Measurements from ENCODE around the gene DLGAP1.

Gene DLGAP1

GRCh38 chr18:4125627-4126230 lies 329.4 kb downstream of the DLGAP1 start:
- Histone ChIP-seq H3K27ac (ENCODE audit: low read depth, low read length, poor library complexity, severe bottlenecking) (no peak overlapping the region), H3K79me2 (ENCODE audit: insufficient read depth, low read length) (no peaks in the 10 kb centered on the region), H3K9me2 (ENCODE audit: low read depth, low read length) (no peaks in the 10 kb centered on the region), H3K36me3 (ENCODE audit: insufficient read depth, low read length) (no peaks in the 10 kb centered on the region), H4K20me1 (ENCODE audit: insufficient read depth, low read length) (no peaks in the 10 kb centered on the region), H3K27me3 (ENCODE audit: insufficient read depth, low read length) (no peaks in the 10 kb centered on the region), H3K4me3 (ENCODE audit: low read depth, low read length, poor library complexity, severe bottlenecking) (no peak overlapping the region), H3K9ac (ENCODE audit: low read length) (no peak overlapping the region), H2AFZ (ENCODE audit: low read length) (no peak overlapping the region), H3F3A (ENCODE audit: insufficient read depth, low read length) (no peaks in the 10 kb centered on the region), H3K4me1 (ENCODE audit: insufficient read depth, low read length, severe bottlenecking) (no peaks in the 10 kb centered on the region), H3K4me2 (ENCODE audit: low read length) (no peak overlapping the region), H3K9me3 (ENCODE audit: low read length) (no peaks in the 10 kb centered on the region)
- no peak for TF ChIP-seq CTCF (IDR thresholded peaks at IDR 0.05; ENCODE audit: low read length)
- no peak for TF ChIP-seq EZH2 (IDR thresholded peaks at IDR 0.05; ENCODE audit: borderline replicate concordance, low read length)

GRCh38 chr18:4125224-4125623 lies 329.9 kb downstream of the DLGAP1 start:
- Histone ChIP-seq H3K4me1 (ENCODE audit: insufficient read depth, low read length, severe bottlenecking) (no peaks in the 10 kb centered on the region), H3K9ac (ENCODE audit: low read length) (no peak overlapping the region)

GRCh38 chr18:4119813-4120212 lies 335.3 kb downstream of the DLGAP1 start:
- Histone ChIP-seq H3K4me1 (ENCODE audit: insufficient read depth, low read length, severe bottlenecking) (no peaks in the 10 kb centered on the region), H3K4me3 (ENCODE audit: low read depth, low read length, poor library complexity, severe bottlenecking) (no peak overlapping the region), H4K20me1 (ENCODE audit: insufficient read depth, low read length) (no peaks in the 10 kb centered on the region), H3K9me2 (ENCODE audit: low read depth, low read length) (no peaks in the 10 kb centered on the region), H3K4me2 (ENCODE audit: low read length) (no peak overlapping the region), H3K36me3 (ENCODE audit: insufficient read depth, low read length) (no peaks in the 10 kb centered on the region), H3F3A (ENCODE audit: insufficient read depth, low read length) (no peaks in the 10 kb centered on the region), H3K27ac (ENCODE audit: low read depth, low read length, poor library complexity, severe bottlenecking) (no peak overlapping the region), H3K79me2 (ENCODE audit: insufficient read depth, low read length) (no peaks in the 10 kb centered on the region), H3K27me3 (ENCODE audit: insufficient read depth, low read length) (no peaks in the 10 kb centered on the region), H3K9ac (ENCODE audit: low read length) (no peak overlapping the region), H3K9me3 (ENCODE audit: low read length) (no peaks in the 10 kb centered on the region), H2AFZ (ENCODE audit: low read length) (no peak overlapping the region)
- TF ChIP-seq EZH2 (IDR thresholded peaks at IDR 0.05; ENCODE audit: borderline replicate concordance, low read length) (no peak), CTCF (IDR thresholded peaks at IDR 0.05; ENCODE audit: low read length) (no peak)

More at GRCh38 chr18:4125224-4125623, 329.9 kb downstream of the DLGAP1 start:
- Histone ChIP-seq H4K20me1 (ENCODE audit: insufficient read depth, low read length) (no peaks in the 10 kb centered on the region), H3K36me3 (ENCODE audit: insufficient read depth, low read length) (no peaks in the 10 kb centered on the region), H3K4me3 (ENCODE audit: low read depth, low read length, poor library complexity, severe bottlenecking) (no peak overlapping the region), H3K9me2 (ENCODE audit: low read depth, low read length) (no peaks in the 10 kb centered on the region), H3K27ac (ENCODE audit: low read depth, low read length, poor library complexity, severe bottlenecking) (no peak overlapping the region), H3K9me3 (ENCODE audit: low read length) (no peaks in the 10 kb centered on the region), H3F3A (ENCODE audit: insufficient read depth, low read length) (no peaks in the 10 kb centered on the region), H2AFZ (ENCODE audit: low read length) (no peak overlapping the region), H3K79me2 (ENCODE audit: insufficient read depth, low read length) (no peaks in the 10 kb centered on the region), H3K27me3 (ENCODE audit: insufficient read depth, low read length) (no peaks in the 10 kb centered on the region), H3K4me2 (ENCODE audit: low read length) (no peak overlapping the region)
- TF ChIP-seq CTCF (IDR thresholded peaks at IDR 0.05; ENCODE audit: low read length) (no peak), EZH2 (IDR thresholded peaks at IDR 0.05; ENCODE audit: borderline replicate concordance, low read length) (no peak)

All from OCI-LY1 (cell line).